Epithelial cell of esophagus (primary cell): ENCODE data around the gene DDX3X.

Experiments
- DNase-seq: peaks from one replicate; pipeline ENCODE4 v3.0.0; 2010; ENCODE audit warnings: low read depth
- H3K4me3 ChIP-seq: 2 replicates; pipeline ENCODE4 v1.5.1; 2011; ENCODE audit warnings: mild to moderate bottlenecking, low read length, control low read depth
- CTCF ChIP-seq: IDR thresholded peaks from 2 replicates; pipeline ENCODE4 v1.5.1; 2011; ENCODE audit warnings: low read depth, mild to moderate bottlenecking, low read length, control low read depth, inconsistent platforms; ENCODE audit not compliant: insufficient read depth; ENCODE audit errors: missing control alignments

The DDX3X gene

GRCh38 chrX:41301438-41301824 is 32.5 kb upstream of the DDX3X start:
- no peak for DNase-seq
- no peak overlapping the region for H3K4me3 ChIP-seq
- no peak for TF ChIP-seq CTCF

DNA sequence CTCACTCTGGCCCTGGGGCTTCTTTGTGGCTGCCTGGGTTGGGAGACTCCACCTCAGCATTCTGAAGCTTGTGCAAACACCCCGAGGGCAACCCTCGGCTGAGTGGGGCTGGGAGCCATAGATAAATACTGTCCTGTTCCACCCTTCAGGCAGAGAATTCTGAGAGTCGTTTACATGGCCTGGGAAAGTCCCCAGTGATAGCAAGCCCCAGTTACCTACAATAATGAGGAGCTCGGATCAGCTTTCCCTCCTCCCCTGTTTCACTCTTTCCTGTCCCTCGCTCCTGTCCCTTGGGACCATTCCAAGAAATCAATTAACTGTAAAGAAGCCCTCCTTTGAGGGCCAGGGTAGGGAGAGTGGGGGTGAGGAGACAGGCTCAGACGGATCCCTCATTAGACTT is 31.6 kb upstream of the DDX3X start:
- no peak overlapping the region for H3K4me3 ChIP-seq
- peak; percentile 58 for DNase-seq
- no peak for TF ChIP-seq CTCF

DNA sequence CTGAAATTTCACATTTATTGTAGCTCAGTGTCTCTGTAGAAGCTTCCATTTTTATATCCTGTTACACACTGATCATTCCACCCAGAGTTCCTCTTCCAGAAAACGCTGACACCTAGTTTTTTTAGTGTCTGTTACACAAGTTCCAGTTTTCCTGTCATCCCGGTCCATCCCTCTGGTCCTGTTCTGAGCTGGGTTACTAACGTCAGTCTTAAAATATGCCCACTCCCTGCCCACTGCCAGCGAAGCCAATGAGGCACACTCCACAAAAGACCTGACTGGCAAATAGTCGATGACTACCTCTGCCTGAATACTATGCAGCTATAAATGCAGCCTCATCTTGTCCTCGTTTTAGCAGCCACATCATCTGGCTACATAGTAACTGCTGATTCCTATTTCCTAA is 30.9 kb upstream of the DDX3X start:
- TF ChIP-seq CTCF, result no peak
- peak; percentile 89 for DNase-seq
- H3K4me3 ChIP-seq, result no peak overlapping the region

DNA sequence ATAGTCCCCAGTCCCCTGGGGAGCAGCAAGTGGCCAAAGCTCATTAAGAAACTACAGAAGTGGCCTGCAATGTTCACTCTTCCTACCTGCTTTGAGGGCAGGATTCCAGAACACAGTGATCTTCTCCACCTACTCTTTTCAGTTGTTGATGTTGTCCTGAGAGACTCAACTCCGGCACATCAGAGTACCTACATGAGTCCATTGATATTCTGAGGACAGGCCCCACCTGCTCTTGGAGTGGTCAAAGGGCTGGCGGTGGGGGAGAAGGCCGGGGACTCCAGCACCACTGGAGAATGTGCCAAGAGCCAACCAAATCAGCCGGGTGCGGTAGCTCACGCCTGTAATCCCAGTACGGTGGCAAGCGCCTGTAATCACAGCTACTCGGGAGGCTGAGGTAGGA is 29.8 kb upstream of the DDX3X start:
- DNase-seq, result no peak
- TF ChIP-seq CTCF, result no peak
- no peak overlapping the region for H3K4me3 ChIP-seq

DNA sequence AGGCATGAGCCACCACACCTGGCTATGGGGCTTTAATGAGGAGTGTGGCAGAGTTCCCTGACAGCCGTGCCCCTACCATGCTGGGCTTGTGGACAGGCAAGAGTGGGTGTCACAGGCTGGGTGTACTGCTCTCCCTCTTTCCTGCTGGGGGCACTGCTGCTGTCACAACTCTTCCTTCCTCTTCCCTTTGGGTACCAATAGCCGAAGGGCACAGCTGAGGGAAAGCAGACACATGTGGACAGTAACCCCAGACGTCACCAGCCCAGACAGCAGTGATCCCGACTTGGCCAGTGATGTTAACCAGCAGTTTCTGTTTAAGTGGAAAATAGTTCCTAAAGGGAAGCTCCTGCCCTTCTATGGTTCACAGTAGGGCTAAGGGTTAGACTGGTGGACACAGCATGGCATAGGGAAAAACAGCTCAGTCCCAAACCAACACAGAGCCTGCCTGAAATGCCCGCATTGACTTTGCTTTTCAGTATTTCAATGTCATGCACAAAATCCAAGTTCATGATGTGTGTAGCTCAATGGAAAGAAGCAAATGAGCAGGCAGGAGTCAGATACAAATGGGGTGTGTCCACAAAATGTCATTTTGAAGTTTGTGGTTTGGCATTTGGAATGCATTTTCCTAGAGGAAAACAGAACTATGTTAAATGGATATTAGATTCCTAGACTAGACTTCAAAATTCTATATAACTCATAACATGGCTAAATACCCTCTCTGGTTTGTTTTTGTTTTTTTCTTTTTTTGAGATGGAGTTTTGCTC is 24.9 kb upstream of the DDX3X start:
- H3K4me3 ChIP-seq, result no peak overlapping the region
- no peak for DNase-seq
- TF ChIP-seq CTCF, result no peak

- no peak overlapping the region for H3K4me3 ChIP-seq
- TF ChIP-seq CTCF, result no peak
- no peak for DNase-seq
Measured at GRCh38 chrX:41312786-41313185, 21.2 kb upstream of the DDX3X start.

GRCh38 chrX:41313419-41313818 is 20.5 kb upstream of the DDX3X start:
- peak; percentile 25 for DNase-seq
- TF ChIP-seq CTCF, result no peak
- no peak overlapping the region for H3K4me3 ChIP-seq
